Measurements from ENCODE around the gene ELMO1. TPM values are rescaled to one million over a fixed set of nuclear protein-coding genes. Genes with fewer than 3 reads are reported as not detected.

The ELMO1 gene
- total and polyA plus RNA-seq, 12 donors = 7.5 to 46.8 (median 14.9) TPM

- H3K9me3 ChIP-seq (replicated peaks in 1 of 3) = no peaks in the 10 kb centered on the region
- DNase-seq = no peak
- TF ChIP-seq POLR2A (IDR thresholded peaks at IDR 0.05) = no peak
- TF ChIP-seq, protein P1, sequence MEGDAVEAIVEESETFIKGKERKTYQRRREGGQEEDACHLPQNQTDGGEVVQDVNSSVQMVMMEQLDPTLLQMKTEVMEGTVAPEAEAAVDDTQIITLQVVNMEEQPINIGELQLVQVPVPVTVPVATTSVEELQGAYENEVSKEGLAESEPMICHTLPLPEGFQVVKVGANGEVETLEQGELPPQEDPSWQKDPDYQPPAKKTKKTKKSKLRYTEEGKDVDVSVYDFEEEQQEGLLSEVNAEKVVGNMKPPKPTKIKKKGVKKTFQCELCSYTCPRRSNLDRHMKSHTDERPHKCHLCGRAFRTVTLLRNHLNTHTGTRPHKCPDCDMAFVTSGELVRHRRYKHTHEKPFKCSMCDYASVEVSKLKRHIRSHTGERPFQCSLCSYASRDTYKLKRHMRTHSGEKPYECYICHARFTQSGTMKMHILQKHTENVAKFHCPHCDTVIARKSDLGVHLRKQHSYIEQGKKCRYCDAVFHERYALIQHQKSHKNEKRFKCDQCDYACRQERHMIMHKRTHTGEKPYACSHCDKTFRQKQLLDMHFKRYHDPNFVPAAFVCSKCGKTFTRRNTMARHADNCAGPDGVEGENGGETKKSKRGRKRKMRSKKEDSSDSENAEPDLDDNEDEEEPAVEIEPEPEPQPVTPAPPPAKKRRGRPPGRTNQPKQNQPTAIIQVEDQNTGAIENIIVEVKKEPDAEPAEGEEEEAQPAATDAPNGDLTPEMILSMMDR (IDR thresholded peaks at IDR 0.05) = no peak
- WGBS, 4 donors = 96 to 98% (median 97%) methylated on average over 11 of the region's 11 CpGs
- no peaks in the 10 kb centered on the region for H3K36me3 ChIP-seq (replicated peaks in 1 of 2)
- H3K27me3 ChIP-seq = no peaks in the 10 kb centered on the region
- intact Hi-C loops (cut with DNase I) = no loop called here
- no peak overlapping the region for H3K4me3 ChIP-seq
- no peak overlapping the region for H3K27ac ChIP-seq
- peaks cover 9 to 21% of the 10 kb centered on the region in 2 donors for H3K4me1 ChIP-seq (replicated peaks in 1 of 2)
Measured at GRCh38 chr7:36861656-36862055, 587.0 kb downstream of the ELMO1 start.

DNA sequence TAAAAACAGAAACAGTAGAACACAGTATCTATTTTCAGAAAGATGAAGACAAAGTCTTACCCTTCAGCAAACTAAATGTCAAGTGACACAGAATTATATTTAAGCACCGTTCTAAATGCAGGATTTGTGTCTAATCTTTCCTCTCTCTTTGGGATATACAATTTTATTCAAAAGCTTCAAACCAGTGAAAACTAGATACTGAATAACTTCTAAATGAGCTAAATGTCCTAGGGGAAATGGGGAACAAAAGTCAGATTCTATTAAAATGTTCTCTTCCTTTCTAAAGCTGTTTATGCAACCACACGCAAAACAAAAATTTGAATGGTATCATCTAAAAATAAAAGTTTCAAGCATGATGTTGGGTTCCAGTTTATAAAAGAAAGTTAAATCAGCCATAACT lies 588.0 kb downstream of the ELMO1 start:
- 79 to 88% (median 84%) methylated on average over 2 of the region's 2 CpGs for WGBS, 4 donors
- Histone ChIP-seq H3K36me3 (replicated peaks in 1 of 2) (no peaks in the 10 kb centered on the region), H3K27ac (no peak overlapping the region), H3K9me3 (replicated peaks in 1 of 3) (no peaks in the 10 kb centered on the region), H3K27me3 (no peaks in the 10 kb centered on the region), H3K4me1 (replicated peaks in 1 of 2) (peaks cover 9 to 21% of the 10 kb centered on the region in 2 donors), H3K4me3 (no peak overlapping the region)
- no peak for TF ChIP-seq POLR2A (IDR thresholded peaks at IDR 0.05)
- TF ChIP-seq, protein P1 (IDR thresholded peaks at IDR 0.05) = no peak
- DNase-seq = no peak
- intact Hi-C loops (cut with DNase I) = no loop called here

DNA sequence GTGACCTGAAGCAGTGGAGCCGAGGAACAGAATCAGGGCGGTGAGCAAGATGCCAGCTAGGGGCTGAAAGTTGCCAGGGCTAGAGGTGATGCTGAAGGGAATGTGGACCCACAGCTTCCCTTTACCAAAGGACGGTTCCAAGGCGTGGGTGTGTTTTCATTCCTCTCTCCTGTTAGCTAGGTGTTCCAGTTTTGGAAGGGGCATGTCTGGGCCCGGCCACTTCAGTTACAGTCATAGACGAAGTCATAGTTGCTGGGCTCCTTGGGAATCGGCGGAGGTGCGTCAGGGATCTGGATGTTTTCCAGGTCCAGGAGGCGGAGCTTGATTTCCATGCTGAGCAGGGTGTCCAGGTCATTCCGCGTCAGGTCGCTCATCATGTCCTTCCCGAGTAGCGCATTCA lies 593.3 kb downstream of the ELMO1 start:
- Histone ChIP-seq H3K27me3 (no peaks in the 10 kb centered on the region), H3K27ac (no peak overlapping the region), H3K9me3 (replicated peaks in 1 of 3) (no peaks in the 10 kb centered on the region), H3K4me1 (replicated peaks in 1 of 2) (no peaks in the 10 kb centered on the region), H3K36me3 (replicated peaks in 1 of 2) (peaks cover 0 to 6% of the 10 kb centered on the region in 2 donors), H3K4me3 (no peak overlapping the region)
- TF ChIP-seq POLR2A (IDR thresholded peaks at IDR 0.05) = no peak
- TF ChIP-seq, protein P1 (IDR thresholded peaks at IDR 0.05) = no peak
- intact Hi-C loops (cut with DNase I) = no loop called here
- DNase-seq = no peak
- WGBS, 4 donors = 92 to 98% (median 97%) methylated on average over 10 to 15 of the region's 15 CpGs

DNA sequence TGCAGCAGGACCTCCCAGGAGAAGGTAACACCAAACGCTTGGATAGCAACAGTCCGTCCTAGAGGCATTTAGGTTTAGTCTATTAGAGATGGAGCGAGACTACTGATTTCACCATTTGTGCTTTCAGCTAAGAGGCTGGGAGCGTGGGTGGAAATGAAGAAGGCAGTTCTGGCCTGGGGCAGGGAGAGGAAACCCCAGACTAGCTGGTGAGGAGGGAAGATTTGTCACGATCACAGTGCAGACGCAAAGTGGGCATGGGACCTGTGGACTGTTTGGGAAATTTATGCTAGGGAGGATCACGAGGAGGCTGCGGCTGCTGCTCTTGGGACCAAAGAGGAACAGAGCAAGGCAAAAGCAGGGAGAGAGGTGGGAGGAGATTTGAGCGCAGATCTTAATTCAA lies 594.0 kb downstream of the ELMO1 start:
- WGBS, 4 donors = 87 to 94% (median 93%) methylated on average over 9 of the region's 9 CpGs
- H3K27ac ChIP-seq = no peak overlapping the region
- H3K27me3 ChIP-seq = no peaks in the 10 kb centered on the region
- peaks cover 0 to 6% of the 10 kb centered on the region in 2 donors for H3K36me3 ChIP-seq (replicated peaks in 1 of 2)
- DNase-seq = no peak
- intact Hi-C loops (cut with DNase I) = no loop called here
- H3K4me3 ChIP-seq = no peak overlapping the region
- H3K4me1 ChIP-seq (replicated peaks in 1 of 2) = no peaks in the 10 kb centered on the region
- H3K9me3 ChIP-seq (replicated peaks in 1 of 3) = no peaks in the 10 kb centered on the region
- TF ChIP-seq POLR2A (IDR thresholded peaks at IDR 0.05) = no peak
- TF ChIP-seq, protein P1 (IDR thresholded peaks at IDR 0.05) = no peak

All from adrenal gland (tissue), 12 donors.